Stimulated activated CD4-positive, alpha-beta T cell treated with anti-CD3 and anti-CD28 coated beads, TNF-alpha, amount 100 ng/mL, for 4 hours (primary cell): Measurements from ENCODE around the gene TECPR1.
A peak's percentile ranks its signal among the peaks of the same experiment; 100 is the strongest.

ENCODE experiments used
- DNase-seq, 3 experiments: peaks; one replicate each; pipeline ENCODE4 v3.0.0-alpha.2; 2020; ENCODE audit warnings: low read depth in 3 of 3

Gene TECPR1, protein sequence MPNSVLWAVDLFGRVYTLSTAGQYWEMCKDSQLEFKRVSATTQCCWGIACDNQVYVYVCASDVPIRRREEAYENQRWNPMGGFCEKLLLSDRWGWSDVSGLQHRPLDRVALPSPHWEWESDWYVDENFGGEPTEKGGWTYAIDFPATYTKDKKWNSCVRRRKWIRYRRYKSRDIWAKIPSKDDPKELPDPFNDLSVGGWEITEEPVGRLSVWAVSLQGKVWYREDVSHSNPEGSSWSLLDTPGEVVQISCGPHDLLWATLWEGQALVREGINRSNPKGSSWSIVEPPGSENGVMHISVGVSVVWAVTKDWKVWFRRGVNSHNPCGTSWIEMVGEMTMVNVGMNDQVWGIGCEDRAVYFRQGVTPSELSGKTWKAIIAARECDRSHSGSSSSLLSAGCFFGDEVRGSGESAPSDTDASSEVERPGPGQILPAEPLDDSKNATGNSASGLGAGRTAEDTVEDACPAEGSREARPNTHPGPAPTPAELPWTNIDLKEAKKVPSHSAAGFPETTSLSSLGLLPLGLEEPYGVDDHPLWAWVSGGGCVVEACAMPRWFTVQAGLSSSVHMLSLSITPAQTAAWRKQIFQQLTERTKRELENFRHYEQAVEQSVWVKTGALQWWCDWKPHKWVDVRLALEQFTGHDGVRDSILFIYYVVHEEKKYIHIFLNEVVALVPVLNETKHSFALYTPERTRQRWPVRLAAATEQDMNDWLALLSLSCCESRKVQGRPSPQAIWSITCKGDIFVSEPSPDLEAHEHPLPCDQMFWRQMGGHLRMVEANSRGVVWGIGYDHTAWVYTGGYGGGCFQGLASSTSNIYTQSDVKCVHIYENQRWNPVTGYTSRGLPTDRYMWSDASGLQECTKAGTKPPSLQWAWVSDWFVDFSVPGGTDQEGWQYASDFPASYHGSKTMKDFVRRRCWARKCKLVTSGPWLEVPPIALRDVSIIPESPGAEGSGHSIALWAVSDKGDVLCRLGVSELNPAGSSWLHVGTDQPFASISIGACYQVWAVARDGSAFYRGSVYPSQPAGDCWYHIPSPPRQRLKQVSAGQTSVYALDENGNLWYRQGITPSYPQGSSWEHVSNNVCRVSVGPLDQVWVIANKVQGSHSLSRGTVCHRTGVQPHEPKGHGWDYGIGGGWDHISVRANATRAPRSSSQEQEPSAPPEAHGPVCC

DNA sequence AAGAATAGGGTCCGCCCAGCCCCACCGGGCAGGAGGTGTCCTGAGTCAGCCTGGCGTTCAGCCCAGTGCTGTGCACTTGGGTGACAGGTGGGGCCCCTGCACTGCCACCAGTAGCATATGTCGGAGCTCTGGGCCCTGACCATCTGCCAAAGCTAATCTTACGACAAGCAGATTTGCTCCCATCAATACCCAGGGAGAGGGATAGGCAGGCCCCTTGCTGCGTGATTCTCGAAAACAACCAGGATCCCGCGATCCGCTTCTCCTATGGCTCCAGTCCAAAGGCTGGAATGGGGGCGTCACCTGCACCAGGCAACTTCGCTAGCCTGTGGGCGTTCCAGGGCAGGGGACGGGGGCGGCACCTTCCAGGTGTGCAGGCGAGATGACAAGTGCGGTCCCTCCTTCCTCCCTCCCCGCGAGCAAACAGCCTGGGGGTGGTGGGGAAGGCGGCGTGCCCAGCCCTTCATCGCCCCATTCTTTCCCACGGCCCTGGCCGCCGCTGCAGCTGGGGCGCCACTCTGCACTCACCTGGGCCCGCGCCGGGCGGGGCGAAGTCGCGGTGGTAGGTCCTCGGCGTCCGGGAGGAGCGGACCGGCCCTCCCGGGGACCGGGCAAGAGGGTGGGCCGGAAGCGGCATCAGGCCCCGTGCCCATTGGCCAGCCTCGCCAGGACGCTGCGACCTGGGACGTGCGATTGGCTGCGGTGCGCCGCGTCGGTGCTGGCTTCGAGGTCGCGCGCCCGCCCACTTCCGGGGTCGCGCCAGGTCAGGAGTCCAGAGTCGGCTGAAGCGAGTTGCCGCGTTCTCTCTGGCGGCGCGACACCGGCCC is at the start of gene TECPR1:
TECPR1 (minus strand) TSS at position 632 of the 824 bp plus-strand sequence. CDS start 6,086 bp downstream, outside the sequence.
- peak; percentile 65 to 72 (median 67) for DNase-seq

DNA sequence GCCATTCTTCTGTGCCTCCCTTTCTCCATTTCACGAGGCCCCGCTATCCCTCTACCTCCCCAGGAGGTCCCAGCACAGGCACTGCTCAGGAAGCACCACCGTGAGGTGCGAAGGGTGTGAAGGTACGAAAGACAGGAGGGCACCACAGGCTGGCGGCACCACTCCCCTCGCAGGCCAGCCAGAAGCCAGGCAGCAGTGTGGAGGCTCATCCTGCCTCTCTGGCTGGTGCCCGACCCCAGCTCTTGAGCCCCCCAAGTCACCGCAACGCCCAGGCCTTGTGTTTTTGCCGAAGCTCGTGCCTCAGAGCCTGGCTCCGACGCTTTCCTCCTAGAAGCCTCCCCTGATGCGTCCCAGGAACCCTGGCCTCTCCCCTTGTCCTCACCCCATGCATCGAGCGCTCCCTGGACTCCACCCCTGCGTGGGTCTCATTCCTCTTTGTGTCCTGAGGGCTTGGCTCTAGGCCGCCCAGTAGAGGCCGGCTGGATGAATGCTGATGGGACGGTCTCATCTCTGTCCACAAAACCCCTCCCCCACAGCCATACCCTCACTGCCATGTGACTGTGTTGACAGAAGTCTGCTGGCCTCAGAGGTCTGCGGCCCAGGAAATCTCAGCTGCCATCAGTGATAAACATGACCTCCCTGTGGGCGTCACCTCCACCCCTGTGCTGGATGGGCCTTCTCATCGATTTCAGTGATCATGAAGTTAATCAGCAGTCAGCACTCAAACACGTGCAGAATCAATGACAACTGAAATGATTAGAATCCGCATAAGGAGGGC is 48.8 kb upstream of the TECPR1 start:
- DNase-seq: no peak

DNA sequence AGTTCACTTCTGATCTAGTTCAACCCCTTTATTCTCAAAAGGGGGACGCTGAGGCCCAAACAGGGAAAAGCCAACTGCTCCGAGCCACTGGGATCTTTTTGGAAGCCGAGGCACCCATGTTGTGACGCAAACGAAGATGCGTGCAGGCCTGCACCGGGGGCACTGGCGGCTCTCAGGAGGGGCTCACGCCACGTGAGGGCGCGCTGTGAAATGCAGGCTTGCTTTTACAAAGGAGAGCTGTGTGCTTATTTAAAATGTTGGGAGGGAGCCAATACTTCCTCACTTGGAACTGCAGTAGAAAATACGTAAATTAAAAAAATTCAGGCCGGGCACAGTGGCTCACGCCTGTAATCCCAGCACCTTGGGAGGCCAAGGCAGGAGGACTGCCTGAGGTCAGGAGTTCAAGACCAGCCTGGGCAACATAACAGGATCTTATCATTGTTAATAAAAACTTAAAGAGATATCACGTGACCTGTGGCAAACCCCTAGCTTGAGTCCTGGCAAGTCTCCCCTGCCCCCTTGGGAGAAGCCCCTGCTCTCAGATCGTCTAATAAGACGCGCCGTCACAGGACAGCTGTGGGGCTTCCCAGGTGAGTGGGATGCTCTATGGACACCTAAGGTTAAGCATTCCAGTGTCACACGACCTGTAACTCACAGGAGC is 45.7 kb upstream of the TECPR1 start:
- DNase-seq: no peak

DNA sequence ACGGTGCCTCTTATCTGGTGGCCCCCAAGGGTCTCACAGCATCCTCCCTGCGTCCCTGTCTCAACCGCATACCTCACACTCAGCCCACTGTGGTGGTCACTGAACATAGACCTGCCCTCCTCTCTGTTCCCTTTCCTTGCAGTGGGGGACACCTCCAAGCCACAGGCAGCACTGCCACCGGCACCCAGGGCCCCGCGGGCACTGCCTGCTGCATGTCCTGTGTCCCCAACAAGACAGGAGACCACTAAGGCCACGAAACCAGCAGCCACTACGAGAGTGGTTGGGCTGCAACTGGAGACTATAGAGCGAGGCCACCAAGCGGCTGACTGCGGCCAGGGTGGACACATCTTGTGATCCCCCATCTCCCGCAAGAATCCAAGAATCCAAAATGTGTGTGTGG is 44.8 kb upstream of the TECPR1 start:
- no peak for DNase-seq

DNA sequence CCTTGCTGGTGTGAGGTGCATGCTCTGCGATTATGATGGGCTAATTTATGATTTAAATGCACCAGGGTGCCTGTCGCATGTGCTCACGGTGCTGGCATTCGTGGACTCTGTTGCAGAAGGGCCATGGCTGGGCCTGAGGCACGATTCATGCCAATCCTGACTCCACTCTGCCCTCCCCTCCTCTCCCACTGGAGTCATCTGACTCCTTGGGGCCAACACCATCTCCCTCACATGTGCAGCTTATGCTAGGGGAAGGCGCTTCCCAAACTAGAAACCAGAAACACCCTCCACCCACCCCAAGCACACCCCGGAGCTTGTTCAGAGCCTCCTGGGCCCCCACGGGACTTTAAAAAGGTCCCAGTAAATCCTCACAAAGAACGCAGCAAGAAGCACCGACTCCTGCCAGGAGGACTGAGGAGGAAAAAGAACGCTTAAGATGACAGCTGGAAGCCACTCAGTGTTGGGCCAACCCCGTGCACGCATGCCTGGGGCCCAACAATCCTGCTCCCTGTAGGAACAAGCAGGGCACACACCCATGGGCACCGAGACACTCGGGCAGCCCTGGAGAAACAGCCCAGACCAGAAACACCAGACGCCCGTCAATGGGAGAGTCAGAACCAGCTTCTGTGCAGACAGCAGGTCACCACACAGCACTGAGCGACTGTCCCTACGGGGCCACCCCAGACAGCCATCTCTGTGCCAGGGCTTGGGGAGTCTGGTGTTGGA is 43.6 kb upstream of the TECPR1 start:
- no peak for DNase-seq

DNA sequence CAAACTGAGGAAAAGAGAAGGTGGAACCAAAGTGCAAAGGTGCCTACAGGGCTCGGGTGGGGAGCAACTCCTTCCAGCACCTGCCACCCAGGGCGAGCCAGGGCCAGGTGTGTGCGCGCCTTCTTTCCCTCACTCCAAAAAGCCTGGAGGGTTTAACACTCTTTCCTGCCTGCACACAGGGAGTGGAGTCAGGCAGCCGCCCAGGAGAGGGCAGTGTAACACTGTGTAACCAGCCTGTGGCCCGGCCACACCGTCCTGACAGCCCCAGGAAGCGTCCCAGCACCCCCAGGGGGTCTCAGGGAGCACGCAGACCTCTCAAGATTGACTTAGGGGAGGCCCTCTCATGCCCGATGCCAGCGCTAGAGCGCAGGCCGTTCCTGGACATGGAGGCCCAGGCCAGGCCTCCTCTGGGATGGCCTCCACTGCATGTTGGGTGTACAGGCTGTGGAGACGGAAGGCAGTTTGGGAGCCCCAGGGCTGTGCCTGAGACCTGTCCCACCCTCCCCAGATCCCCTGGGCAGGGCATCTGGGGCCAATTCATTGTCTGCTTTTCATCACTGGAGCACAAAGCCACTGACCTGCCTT is 42.9 kb upstream of the TECPR1 start:
- DNase-seq: no peak

DNA sequence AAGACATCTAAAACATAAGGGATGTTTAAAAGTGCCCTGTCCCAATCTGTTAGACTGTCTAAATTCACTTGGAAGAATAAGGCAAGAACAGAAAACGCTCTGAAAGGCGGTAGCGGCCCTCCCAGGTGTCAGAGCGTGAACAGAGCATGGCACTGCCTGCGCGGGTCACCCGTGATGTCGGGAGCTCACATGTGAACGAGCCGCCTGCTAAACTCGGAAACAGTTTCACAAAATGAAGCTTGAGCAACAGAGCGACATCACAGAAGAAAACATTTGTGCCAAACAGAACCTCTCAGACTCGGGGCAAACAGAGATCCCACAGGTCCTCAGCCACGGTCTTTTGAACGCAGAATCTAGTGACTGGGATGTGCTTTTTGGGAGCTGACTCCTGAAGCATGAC is 42.3 kb upstream of the TECPR1 start:
- DNase-seq: no peak

DNA sequence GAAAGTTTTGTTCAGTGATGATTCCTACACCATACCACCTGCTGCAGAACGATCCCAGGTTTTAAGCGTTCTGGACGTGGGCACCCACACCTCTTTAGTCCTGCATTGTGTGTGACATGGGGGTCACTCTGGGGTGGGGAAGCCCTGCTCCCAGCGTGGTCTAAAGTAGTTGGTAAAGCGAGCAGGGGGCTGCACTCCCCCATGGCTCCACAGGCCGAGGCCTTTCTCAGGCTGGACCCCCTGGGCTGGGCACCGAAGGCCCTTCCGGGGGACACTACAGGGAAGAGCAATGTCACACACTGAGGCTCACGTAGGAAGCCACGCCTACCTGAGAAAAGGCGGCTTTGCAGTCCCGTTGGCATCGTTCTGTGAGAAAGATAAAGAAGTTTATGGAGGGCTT is 41.7 kb upstream of the TECPR1 start:
- DNase-seq: no peak

DNA sequence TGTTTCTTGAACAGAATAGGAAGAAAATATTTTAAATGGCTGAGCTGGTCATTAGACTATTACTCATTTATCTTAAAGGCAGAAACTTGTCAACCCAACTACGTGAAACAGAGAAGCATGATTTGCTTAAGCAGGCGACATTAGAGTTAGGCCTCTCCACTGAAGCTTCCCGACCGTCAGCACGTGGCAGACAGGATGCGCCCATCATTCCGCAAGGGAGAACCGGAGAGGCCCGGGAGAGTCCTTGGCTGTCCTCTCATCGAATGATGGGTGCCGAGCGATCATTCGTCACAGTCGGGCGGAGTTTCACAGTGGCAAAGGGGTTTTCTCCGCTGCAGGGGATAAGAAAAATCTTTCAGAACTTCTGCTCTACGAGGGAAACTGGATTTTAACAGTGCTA is 41.2 kb upstream of the TECPR1 start:
- DNase-seq: no peak

DNA sequence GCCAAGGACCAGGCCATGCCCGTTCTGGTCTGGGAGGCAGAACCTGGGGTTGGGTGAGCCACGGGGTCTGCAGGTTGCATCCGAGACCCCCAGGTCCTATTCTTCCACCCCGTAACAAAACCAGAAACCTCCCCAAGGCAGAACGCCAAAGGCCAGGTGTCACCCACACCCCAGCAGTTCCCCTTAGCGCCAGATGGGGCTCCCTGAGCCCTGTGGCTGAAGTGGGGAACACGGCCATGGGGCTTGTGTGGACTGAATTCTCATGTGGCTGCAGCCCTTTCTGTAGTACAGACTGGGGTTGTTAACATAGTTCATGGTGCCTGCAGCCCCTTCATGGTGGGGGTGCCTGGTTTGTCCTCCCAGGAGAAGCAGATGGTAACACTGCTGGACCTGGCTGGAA is 39.7 kb upstream of the TECPR1 start:
- DNase-seq: no peak

DNA sequence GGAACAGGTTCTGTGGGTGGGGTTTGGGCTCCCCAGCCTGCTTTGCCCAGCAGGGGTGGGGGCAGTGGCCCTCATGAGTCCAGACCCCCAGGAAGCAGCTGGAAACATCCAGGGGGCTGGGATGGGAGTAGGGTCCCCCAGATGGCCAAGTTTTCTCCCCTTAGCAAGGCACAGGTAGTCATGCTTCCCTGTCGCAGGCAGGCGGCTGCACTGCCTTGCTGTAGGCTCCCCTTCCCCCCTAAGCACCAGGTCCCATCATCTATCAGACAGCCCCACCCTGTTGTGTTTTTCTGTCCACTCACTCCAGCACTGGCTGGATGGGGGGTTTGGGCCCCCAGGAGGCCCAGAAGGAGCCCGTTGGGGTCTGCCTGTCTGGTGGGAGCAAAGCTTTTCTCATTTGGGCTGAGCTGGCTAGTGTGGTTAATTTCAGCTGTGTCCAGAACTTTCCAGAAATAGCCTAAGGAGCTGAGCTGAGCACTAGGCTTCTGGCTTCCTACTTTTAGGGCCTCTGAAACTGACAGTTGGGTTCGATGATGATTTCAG is 37.4 kb upstream of the TECPR1 start:
- no peak for DNase-seq

DNA sequence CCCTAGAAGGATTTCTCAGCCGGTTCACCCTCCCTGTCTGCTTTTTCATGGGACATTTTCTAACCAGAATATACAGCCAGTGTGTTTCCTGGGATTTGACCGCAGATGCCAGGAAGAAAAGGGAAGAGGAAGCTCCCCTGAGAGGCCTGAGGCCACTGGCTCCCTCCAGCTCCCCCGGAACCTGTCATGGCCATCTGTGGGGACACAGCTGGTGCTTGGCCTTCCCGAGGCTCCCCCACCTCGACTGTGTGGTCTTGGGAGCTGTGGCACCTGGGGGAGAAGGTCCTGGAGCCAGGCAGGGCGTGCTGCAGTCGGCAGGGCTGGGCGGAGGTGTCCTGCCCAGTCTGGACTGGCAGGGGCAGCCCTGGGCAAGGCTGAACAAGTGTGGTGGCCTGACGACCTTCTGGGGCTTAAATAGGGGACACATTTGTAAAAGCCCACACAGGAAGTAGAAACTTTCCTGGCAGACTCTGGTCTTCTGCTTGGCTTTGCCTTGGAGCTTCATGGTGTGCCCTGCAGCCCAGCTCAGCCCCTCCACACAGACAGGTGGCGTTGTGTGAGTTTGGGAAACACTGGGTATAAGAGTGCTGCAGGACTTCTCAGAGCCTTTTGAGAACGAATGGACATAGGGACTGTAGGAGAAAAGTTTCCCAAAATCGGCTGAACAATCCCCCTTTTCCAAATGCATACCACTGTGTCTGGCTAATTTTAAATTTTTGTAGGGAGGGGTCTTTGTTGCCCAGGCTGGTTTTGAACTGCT is 36.2 kb upstream of the TECPR1 start:
- no peak for DNase-seq

DNA sequence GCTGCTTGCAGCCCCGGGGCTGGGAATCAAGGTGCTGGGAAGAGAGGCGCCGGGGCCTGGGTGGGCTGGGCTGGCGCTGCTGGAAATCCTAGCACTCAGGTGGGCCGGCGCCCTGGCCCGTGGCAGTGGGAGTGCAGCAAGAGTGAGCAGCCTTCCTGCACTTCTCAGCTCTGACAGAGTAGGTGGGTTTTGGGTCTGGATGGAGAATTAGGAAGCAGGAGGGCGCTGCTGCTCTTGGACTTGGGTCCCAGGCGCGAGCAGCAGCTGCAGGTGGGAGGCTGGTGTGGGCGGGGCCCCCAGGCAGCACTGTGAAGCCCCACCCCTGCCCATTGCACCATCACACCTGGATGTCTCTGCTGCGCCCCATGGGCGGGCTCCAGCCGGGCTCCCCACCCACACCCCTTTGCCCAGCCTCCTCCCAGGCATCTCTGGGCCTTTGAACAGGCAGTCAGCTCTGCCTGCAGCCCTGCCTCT is 35.5 kb upstream of the TECPR1 start:
- no peak for DNase-seq

DNA sequence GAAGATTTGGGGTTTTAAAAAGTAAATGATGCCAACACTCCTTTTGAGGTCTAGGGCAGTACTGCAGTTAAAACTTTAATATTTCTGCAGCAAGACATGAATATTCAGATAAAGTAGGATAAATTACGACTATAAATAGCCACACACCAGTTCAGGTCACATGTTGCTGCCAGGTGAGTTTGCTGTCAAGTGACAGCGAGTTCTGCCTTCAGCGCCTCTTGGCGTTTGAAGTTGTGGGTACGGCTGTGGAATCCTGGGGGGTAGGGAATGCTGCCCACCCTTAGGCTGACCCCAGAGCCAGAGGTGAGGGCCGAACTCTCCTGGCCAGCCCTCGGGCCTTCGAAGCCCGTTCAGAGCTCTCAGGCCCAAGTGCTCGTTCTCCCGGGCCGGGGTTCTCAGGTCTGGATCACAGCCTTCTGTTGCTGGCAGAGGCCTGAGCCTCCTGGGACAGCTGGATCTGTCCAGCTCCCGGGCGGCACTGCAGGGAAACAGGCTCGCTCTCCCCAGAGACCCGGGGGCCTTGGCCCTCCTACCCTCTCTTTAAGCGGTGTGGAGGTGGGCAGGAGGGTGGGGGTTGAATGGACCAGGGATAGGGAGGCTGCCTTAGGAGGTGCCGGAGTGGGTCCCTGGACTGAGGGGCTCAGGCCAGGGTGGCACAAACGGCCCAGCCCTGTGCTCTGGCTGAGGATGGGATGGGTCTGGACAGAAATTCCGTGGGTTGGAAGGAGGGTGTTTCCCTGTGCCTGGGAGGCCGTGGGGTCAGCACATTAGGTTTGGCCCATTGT is 34.9 kb upstream of the TECPR1 start:
- DNase-seq: no peak

DNA sequence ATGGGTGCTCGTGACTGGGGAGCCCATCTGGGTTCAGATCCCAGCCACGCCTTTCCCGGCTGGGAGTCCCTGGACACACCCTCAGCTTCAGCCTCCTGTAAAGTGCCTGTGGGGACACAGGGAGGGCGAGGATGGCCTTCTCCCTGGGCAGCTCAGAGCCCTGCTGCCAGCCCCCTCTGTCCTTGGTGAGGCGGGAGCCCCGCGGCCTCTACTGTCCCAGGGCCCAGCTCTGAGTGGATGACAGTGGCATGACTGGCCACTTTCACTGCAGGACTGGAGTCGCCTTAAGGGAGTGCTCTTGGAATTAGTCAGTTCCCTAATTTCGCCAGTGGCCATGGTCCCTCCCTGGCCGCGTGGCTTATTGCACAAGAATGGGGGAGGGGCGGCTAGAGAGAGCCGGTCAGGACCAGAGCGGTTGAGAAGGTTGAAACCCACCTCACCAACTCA is 34.1 kb upstream of the TECPR1 start:
- DNase-seq: no peak

DNA sequence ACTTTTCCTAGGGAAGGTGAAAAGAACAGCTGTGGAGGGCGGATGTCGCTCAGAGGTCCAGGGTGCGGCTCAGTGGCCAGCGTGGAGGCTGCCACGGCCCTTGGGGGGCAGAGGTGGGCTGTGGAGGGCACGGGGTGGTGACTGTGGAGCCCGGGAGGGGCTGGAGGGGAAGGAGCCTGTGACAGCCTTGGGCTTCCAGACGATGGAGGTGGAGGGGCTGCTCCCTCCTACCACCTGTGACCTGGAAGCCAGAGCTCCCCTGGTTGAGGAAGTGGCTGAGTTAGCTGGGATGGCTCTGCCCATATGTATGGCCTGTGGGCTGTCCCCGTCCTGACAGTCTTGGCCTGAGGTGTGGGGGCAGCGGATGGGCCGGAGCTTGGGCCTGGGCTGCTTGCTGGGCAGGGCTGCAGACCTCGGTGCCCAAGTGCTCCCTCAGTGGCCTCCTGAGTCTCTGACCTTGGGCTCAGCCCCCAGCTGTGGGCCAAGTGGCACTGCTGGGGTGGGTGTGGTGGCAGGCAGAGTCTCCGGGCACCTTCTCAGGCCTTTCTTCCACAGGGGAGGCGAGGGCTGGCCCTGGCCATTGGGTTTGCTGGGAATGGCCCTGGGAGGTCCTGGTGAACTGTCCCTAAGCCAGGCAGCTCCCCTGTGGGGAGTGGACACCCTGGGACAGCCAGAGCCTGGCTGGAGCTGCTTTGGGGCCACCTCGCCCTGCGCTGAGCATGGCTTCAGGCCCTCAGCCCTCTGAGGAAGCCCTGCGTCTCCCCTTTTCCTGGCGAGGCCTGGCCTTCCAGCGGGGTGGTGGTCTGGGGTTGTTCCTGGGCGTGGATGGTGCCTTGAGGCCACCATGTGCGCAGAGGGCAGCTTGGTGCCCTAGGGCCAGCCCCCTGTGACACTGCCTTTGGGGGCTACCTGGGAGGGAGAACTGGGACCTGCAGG is 33.4 kb upstream of the TECPR1 start:
- DNase-seq: no peak
